GM18861 (cell line): ENCODE measurements around the gene GPC6.
A peak's percentile ranks its signal among the peaks of the same experiment; 100 is the strongest.

Experiments
- ATAC-seq: cut with Tn5 transposase; IDR thresholded peaks from one replicate; pipeline ENCODE4 v1.9.1; 2021; ENCODE audit not compliant: unreplicated experiment

The GPC6 gene

GRCh38 chr13:93767917-93768409 lies 541.4 kb downstream of the GPC6 start:
- no peak for ATAC-seq

- no peak for ATAC-seq
Measured at GRCh38 chr13:93769101-93769500, 542.5 kb downstream of the GPC6 start.

GRCh38 chr13:93769607-93770006 lies 543.0 kb downstream of the GPC6 start:
- ATAC-seq, result no peak

GRCh38 chr13:93771227-93771626 lies 544.6 kb downstream of the GPC6 start:
- no peak for ATAC-seq

GRCh38 chr13:93771782-93772181 lies 545.2 kb downstream of the GPC6 start:
- no peak for ATAC-seq

GRCh38 chr13:93774506-93774905 lies 547.9 kb downstream of the GPC6 start:
- no peak for ATAC-seq

- ATAC-seq, result no peak
Measured at GRCh38 chr13:93775027-93775426, 548.4 kb downstream of the GPC6 start.

DNA sequence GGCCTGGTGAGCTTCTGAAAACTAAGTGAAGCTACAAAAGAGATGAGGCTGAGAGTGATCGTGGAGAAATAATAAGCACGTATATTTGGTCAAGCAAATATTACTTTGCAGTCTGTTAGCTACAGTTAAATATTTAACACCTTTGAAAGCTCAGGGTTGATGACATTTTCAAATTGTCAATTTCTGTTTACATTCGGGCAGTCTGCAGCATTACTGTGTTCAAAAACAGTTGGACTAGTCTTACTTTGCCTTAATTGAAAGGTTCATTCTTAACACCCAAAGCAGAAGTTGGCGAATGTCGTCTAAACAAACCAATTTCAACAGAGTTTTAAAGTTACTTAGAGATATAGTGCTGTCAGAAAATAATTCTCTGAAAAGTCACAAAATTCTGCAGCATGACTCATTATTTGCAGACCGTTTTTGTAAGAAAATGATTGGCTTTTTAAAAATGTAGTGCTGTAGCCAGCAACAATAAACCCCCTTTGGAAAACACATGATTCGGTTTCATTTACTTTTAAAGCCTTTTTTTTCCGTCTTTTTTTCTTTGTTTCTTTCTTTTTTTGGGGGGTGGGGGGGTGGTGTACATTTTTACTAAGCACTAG lies 549.0 kb downstream of the GPC6 start:
- ATAC-seq, result no peak

DNA sequence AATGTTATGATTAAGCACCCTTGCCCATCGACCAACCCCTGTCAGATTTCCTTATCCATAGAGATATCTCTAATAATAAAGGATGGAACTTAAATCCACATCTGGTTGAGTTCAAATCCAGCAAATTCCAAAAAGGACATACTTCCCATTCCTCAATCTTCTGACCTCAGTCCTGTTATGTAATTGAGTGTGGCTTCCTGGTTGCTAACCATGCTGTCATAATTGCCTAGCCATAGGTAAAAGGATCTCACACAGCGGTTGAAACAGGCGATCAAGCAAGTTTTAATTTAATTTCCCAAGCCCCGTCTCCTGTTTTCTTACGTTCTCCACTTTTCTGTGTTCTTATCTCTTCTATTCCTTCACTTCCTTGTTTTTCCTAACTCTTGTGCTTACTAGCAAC lies 550.3 kb downstream of the GPC6 start:
- no peak for ATAC-seq

- no peak for ATAC-seq
Measured at GRCh38 chr13:93777504-93777903, 550.9 kb downstream of the GPC6 start.

- no peak for ATAC-seq
Measured at GRCh38 chr13:93778548-93778947, 551.9 kb downstream of the GPC6 start.

DNA sequence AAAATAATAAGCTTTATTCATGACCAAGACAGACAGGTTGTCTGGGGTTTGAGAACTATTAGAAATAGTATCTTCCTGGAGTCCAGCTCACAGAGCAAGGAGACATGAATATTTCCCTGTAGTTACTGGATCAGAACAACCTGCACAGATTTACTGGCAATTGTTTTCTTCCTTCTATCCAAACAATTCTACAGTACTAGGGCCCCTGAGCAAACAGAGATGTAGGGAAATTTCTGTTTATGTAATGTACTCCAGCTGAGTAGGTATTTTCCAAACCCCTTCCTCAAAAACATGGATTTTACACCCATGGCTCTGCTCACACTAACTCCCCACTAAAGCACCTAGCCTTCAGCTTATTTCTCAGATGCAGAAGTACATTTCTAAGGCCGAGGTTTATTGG lies 557.6 kb downstream of the GPC6 start:
- no peak for ATAC-seq

DNA sequence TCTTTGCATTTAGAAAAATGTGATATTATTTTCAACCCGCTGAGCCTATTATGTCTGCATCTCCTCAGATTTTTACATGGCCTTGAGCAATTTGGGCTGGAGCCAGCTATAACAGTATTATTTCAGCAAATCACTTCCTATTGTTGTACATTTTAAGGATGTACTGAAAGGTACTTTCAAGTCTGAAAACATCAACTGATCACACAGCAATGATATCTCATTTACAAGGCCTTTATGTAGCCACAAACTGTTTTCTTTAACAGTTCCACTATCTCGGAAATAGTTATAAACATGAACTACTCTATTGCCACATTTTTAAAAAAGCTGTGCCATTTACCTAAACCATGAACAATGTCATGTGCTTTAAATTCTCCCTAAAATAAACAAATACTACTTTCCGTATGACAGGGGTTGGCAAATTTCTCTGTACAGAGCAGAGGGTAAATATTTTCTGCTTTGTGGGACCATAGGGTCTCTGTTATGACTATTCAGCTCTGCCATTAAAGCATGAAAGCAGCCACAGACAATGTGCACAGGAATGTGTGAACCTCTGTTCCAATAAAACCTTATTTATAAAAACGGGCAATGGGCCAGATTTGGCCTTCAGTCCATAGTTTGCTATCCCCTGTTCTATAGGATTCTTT lies 560.4 kb downstream of the GPC6 start:
- ATAC-seq, result no peak

- no peak for ATAC-seq
Measured at GRCh38 chr13:93788456-93788855, 561.8 kb downstream of the GPC6 start.

DNA sequence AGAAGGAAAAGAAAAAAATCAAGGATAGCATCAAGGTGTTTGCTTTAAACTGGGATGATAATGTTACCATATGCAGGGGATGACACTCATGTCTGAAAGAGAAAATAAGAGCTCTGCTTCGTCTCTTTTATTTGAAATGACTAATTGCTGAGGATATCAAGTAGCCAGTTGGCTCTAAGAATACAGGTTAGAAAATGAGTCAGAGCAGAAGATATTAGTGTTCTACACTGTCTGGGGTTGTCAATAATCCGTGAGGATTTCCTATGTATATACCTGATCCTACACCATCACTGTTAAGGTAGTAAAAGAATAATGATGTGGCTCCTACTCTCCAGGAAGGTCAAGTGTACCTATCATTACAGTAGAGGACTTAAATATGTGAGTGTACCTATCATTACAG lies 562.5 kb downstream of the GPC6 start:
- no peak for ATAC-seq

GRCh38 chr13:93794197-93794885 lies 567.7 kb downstream of the GPC6 start:
- peak; percentile 89 for ATAC-seq

DNA sequence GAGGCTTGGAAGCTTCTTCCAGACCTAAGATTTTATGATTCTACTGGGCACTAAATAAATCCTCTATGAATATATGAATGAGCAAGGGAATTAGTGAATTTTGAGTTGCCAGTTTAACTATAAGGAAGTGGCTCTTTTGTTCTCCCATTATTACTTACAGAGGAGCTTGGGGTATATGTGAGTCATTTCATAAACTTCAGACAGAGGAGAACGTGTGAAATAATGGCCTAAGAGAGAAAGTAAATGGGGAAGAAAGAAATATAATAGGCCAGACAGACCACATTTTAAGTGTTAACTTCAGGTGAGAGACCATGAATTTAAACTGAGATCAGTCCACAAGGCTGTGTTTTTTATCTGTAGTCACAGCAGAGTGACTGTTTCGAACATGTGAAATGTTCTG lies 570.9 kb downstream of the GPC6 start:
- no peak for ATAC-seq

DNA sequence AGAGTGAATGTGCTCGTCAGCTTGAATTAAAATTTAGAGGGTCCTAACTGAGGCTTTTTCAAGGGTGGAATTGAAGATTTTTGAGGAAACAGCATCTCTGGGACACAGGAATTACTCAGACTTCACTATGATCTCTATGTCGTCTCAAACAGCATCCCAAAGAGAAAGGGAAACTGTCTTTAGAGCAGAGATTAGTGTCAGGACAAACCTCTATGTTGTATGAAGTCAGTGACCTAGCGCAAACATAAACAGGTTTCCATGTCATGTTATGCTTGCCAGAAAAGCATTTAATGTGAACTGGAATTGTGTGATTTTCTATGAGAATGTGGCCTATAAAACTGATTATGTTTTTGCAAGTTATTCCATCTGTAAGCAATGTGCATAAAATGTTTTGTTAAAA lies 573.7 kb downstream of the GPC6 start:
- ATAC-seq, result no peak

GRCh38 chr13:93805736-93806135 lies 579.1 kb downstream of the GPC6 start:
- ATAC-seq, result no peak

DNA sequence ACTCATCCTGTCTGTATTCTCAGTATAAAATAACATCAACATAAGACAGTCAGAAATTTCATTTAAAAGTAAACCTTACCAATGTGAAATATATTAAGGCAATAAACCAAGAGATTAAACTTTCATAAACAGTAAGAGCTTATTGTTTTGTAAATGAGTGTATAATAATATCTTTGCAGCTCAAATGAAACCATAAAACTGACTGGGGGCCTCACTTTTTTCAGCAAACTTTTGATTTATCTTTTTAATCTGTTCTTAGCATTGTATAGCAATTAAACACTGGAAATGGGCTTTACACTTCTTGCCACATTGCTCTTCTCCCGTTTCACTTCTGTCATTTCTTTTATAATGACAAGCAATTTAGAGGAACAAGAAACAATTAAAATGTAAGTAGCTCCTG lies 580.3 kb downstream of the GPC6 start:
- no peak for ATAC-seq

- no peak for ATAC-seq
Measured at GRCh38 chr13:93810264-93810663, 583.7 kb downstream of the GPC6 start.

GRCh38 chr13:93811071-93811737 lies 584.6 kb downstream of the GPC6 start:
- no peak for ATAC-seq
